DMS53 treated with DMSO at 0.1 percent for 48 hours (cell line): Measurements from ENCODE around the gene IL4R.
"Not testable (repeated sequence)": the region's sequence is repeated elsewhere in the genome, so short reads cannot be mapped to it uniquely, and the experiment has no call there.

Experiments used
- DNase-seq: peaks from one replicate; lab custom pipeline; 2025; ENCODE audit not compliant: unreplicated experiment; lab: John Stamatoyannopoulos, UW

IL4R gene

GRCh38 chr16:27377666-27378485 is 64.1 kb downstream of the IL4R start:
- no peak for DNase-seq

- DNase-seq: no peak
Observed at GRCh38 chr16:27378871-27379481, 65.2 kb downstream of the IL4R start.

GRCh38 chr16:27379919-27380318 is 66.1 kb downstream of the IL4R start:
- DNase-seq: no peak

GRCh38 chr16:27381236-27381635 is 67.5 kb downstream of the IL4R start:
- DNase-seq: no peak

GRCh38 chr16:27381974-27382855 is 68.4 kb downstream of the IL4R start:
- no peak for DNase-seq

- no peak for DNase-seq
Observed at GRCh38 chr16:27383556-27384243, 69.9 kb downstream of the IL4R start.

GRCh38 chr16:27384425-27384824 is 70.7 kb downstream of the IL4R start:
- no peak for DNase-seq

- DNase-seq: no peak
Observed at GRCh38 chr16:27385398-27385797, 71.6 kb downstream of the IL4R start.

GRCh38 chr16:27386674-27387073 is 72.9 kb downstream of the IL4R start:
- DNase-seq: no peak

- DNase-seq: no peak
Observed at GRCh38 chr16:27387724-27388123, 74.0 kb downstream of the IL4R start.

- no peak for DNase-seq
Observed at GRCh38 chr16:27389272-27389961, 75.6 kb downstream of the IL4R start.

GRCh38 chr16:27390151-27390550 is 76.4 kb downstream of the IL4R start:
- DNase-seq: no peak

GRCh38 chr16:27392671-27393070 is 78.9 kb downstream of the IL4R start:
- no peak for DNase-seq

- DNase-seq: no peak
Observed at GRCh38 chr16:27394516-27394915, 80.7 kb downstream of the IL4R start.

- DNase-seq: not testable (repeated sequence)
Observed at GRCh38 chr16:27398341-27398893, 84.6 kb downstream of the IL4R start.

- DNase-seq: no peak
Observed at GRCh38 chr16:27398894-27399853, 85.4 kb downstream of the IL4R start.

GRCh38 chr16:27399969-27400368 is 86.2 kb downstream of the IL4R start:
- no peak for DNase-seq

- no peak for DNase-seq
Observed at GRCh38 chr16:27400751-27401620, 87.2 kb downstream of the IL4R start.
